CD1c-positive myeloid dendritic cell (primary cell): ENCODE data around the gene OR2F2.

Experiments used
- DNase-seq: peaks from one replicate; pipeline ENCODE4 v3.0.0-alpha.2; 2016; ENCODE audit errors: extremely low spot score

OR2F2 gene

DNA sequence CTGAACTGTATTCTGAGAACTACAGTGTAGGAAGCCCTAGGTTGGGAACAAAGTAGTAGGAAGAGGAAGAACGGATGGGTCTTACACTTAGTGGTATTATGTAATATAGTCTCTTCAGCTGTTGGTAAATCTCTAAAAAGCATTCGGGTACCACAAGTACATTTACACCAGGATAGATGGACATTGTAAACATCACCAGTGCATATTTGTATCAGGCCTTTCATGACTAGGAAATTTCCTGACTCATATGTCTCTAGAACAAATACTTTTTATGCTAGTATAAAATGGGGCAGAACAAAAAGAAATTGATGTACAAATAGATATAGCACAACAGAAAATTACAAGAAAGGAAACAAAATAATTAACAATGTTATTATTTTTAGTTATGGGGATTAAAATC is 43.6 kb downstream of the OR2F2 start:
- DNase-seq, result no peak

DNA sequence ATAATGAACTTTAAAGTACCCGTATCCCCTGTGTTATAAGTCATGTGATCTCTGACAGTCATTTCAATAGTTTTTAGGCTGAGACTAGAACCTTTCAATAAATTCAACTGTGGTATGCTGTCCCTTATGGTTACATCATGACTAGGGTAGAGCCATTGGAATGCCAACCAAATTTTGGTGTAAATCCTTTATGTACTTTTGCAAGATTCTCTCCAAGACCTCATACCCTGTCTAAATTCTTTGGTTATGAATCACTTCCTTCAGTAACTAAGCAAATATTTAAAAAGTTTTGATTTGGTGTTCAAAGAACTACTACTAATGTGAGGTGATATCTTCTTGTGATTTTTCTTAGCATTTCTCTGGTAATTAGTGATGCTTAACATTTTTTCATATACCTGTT is 44.3 kb downstream of the OR2F2 start:
- DNase-seq, result no peak

DNA sequence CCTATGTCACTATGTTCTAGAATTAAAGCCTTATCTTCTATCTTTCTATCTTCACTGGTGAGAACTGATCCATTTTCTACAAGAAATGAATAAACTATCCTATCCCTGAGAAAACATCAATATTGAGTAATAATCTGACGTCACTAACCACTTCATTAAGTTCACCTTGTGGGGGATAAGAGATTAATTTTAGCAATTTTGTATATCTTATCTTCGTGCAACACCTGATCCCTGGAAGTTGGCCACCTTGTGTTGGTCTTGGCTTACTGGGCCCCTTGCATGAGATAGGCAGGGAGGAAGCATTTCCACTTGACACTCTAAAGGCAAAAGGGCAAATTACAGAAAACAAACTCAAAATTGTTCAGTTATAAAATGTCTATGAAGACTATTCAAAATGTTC is 45.0 kb downstream of the OR2F2 start:
- DNase-seq, result no peak

DNA sequence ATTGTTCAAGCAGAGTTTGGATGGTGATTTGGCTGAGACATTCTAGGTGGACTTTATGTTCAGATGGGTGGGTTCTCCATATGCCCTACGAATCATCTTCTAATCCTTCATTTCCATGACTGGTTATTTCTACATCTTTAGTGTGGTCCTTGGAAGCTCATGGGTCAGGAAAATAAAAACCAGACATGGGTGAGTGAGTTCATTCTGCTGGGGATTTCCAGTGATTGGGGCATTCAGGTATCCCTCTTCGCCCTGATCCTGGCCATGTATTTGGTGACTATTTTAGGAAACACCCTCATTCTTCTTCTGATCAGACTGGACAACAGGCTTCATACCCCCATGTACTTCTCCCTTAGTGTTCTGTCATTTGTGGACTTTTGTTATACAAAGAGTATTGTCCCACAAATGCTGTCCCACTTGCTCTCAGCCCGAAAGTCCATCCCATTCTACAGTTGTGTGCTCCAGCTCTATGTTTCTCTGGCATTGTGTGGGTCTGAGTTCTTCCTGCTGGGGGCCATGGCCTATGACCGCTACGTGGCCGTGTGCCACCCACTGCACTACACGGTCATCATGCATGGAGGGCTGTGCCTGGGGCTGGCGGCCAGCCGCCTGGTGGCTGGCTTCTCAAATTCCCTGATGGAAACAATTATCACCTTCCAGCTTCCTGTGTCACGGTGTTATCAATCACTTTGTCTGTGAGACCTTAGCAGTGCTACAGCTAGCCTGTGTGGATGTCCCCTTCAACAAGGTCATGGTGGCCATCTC is 45.9 kb downstream of the OR2F2 start:
- DNase-seq, result no peak

DNA sequence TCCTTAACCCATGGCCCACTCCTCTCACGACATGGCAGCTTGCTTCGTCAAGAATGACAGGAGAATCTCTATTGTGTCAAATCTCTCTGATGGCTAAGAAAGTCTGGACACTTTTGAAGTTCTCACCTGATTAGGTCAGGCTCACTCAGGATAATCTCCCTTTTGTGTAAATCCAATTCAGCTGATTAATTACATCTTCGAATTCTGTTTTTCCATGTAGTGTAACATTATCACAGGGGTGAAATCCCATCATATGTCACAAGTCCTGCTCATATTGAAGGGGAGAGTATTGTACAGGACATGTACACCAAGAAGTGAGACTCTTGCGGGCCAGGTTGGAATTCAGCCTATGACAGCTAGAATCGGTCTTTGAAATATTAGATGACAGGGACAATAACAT is 48.9 kb downstream of the OR2F2 start:
- no peak for DNase-seq
